Tongue (tissue), 2 donors: Measurements from ENCODE around the gene ZNF445. TPM values are rescaled to one million over a fixed set of nuclear protein-coding genes. Genes with fewer than 3 reads are reported as not detected.
"Not testable (repeated sequence)": the region's sequence is repeated elsewhere in the genome, so short reads cannot be mapped to it uniquely, and the experiment has no call there.

ENCODE experiments used
- DNase-seq: peaks from one replicate; pipeline ENCODE4 v3.0.0-alpha.2; 2015
- total RNA-seq: library from RNA; depleted of rRNA; stranded (reverse); fragments of >200 nt; gene quantifications from one replicate; pipeline ENCODE4 v1.2.3, GENCODE V29; 2014

Gene ZNF445
- total RNA-seq, result 23.4 TPM

DNA sequence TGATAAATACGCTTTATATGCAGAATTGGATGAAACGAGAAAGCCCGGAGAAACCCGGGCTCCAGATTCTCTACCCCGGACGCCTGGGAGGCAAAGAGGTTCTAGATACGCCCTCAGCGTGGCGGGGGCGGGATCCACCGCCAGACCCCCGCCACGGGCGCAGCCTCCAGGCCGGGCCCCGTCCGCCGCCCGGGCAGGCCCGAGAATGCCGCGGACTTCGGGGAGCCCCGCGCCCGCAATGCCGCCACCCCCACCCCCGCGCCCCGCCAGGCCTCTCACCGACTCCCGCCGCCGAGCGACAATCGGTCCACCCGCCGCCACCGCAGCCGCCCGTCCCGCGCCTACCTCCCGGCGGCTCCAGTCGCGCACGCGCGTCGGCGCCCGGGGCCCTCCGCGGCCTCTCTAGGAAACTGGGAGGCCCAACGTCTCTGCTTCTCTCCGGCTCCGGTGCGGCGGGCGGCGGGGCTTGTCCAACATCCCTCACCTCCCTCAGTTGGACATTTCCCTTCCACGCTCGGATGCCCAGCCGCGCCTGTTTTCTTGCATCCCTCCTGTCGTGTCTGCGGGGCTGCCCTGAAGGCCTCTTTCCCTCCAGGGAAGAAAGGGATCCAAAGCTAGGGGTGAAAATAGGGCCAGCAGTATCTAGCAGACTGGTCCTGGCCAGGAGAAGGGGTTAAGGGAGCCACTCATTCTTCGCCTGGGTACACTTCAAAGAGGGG, at the start of gene ZNF445:
Gene ZNF445, minus strand, starts transcription at position 359 of the 719 bp plus-strand sequence. CDS start 22,121 bp downstream, outside the sequence.
- DNase-seq, result peak; percentile 89

GRCh38 chr3:44525060-44525459, 47.6 kb upstream of the ZNF445 start:
- no peak for DNase-seq

- DNase-seq, result no peak
Observed at GRCh38 chr3:44522494-44522933, 45.0 kb upstream of the ZNF445 start.

GRCh38 chr3:44521721-44522120, 44.3 kb upstream of the ZNF445 start:
- no peak for DNase-seq

DNA sequence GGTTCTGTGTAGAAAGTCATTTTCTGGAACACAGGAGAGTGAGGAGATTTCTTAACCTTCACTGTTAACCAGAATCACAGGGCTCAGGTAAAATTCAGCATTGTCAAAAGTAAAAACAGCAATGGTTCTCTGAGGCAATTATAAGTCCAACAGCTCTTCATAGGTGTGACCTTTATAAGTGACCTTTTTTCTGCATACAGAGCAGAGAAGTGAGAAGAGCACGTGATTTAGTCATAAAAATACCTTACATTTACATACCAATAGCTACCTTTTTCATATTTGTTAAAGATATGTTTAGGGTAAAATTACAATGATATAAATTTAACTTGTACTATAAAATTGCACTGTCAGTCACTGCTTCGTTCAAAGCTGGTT, 41.3 kb upstream of the ZNF445 start:
- DNase-seq, result no peak

DNA sequence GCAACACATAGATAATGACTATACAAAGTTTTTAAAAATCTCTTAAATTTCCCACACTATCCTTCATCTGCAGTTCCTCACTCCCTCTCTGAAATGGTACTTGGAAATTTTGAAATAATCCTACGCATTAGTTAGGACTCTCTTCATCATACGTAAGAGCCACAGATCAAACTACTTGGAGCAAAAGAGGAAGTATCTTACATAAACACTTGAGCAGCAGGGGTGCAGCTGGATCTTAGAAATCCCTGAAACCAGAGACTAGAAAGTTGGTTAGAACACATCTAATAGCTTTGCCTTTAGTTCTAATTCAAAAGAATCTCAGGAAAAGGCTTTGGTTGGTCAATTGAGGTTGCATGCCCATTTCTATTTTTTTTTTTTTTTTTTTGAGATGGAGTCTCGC, 38.8 kb upstream of the ZNF445 start:
- no peak for DNase-seq

- DNase-seq, result no peak
Observed at GRCh38 chr3:44513513-44513912, 36.0 kb upstream of the ZNF445 start.

- DNase-seq, result no peak
Observed at GRCh38 chr3:44511238-44511566, 33.7 kb upstream of the ZNF445 start.

DNA sequence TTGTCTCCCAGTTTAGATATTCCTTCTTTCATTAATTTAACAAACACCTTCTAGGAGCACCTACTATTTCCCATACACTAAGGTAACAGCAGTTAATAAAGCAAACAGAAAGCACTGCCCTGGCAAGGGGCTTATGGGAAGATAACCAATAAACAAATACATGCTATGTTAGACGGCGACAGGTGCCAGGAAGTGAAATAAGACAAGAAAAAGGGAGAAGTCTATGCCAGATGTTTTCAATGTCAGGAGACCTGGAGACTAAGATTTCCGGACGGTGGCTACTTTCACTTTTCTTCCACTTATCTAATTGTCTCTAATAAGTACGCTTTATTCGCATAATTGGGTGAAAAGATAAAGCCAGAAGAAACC, 32.5 kb upstream of the ZNF445 start:
- peak; percentile 82 for DNase-seq

- no peak for DNase-seq
Observed at GRCh38 chr3:44509393-44509921, 32.0 kb upstream of the ZNF445 start.

- no peak for DNase-seq
Observed at GRCh38 chr3:44506961-44507360, 29.5 kb upstream of the ZNF445 start.

- DNase-seq, result no peak
Observed at GRCh38 chr3:44506556-44506955, 29.1 kb upstream of the ZNF445 start.

DNA sequence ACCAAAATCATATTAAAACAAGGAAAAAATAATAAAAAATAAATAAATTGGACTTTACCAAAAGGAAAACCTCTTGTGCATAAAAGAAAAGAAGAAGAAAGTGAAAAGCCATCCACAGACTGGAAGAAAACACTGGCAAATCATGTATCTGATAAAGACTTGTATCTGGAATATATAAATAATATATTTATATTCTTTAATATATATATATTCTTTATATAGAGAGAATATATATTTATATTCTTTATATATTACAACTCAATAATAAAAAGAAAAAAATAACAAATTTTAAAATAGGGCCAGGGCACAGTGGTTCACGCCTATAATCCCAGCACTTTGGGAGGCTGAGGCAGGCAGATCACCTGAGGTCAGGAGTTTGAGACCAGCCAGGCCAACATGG, 27.1 kb upstream of the ZNF445 start:
- no peak for DNase-seq

GRCh38 chr3:44503178-44503577, 25.7 kb upstream of the ZNF445 start:
- not testable (repeated sequence) for DNase-seq

GRCh38 chr3:44501971-44502370, 24.5 kb upstream of the ZNF445 start:
- DNase-seq, result no peak

DNA sequence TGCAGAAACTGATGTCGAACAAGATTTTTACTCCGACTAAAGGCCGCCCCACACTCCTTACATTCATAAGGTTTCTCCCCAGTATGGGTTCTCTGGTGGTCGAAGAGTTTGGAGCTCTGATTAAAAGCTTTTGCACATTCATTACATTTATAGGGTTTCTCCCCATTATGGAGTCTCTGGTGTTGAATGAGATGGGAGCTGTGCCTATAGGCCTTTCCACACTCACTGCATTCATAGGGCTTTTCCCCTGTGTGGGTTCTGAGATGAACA, 22.4 kb upstream of the ZNF445 start:
- not testable (repeated sequence) for DNase-seq

DNA sequence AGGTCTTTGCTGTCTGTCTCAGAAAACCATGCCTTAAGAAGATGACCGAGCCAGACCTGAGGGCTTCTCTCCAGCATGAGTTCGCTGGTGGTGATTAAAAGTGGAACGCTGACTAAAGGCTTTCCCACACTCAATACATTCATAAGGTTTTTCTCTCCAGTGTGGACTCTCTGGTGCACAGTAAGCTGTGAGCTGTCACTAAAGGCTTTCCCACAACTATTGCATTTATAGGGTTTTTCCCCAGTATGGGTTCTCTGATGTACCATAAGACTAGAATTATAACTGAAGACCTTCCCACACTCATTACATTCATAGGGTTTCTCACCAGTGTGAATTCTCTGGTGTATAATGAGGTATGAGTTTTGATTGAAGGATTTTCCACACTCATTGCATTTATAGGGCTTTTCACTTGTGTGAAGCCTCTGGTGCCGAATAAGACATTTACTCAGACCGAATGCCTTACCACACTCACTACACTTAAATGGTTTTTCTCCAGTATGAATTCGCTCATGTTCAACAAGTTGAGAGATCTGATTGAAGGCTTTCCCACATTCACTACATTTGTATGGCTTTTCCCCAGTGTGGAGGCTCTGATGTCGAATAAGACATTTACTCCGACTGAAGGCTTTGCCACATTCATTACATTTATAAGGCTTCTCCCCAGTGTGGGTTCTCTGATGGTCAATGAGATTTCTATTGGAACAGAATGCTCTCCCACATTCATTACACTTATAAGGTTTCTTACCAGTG, 21.9 kb upstream of the ZNF445 start:
- DNase-seq, result no peak

DNA sequence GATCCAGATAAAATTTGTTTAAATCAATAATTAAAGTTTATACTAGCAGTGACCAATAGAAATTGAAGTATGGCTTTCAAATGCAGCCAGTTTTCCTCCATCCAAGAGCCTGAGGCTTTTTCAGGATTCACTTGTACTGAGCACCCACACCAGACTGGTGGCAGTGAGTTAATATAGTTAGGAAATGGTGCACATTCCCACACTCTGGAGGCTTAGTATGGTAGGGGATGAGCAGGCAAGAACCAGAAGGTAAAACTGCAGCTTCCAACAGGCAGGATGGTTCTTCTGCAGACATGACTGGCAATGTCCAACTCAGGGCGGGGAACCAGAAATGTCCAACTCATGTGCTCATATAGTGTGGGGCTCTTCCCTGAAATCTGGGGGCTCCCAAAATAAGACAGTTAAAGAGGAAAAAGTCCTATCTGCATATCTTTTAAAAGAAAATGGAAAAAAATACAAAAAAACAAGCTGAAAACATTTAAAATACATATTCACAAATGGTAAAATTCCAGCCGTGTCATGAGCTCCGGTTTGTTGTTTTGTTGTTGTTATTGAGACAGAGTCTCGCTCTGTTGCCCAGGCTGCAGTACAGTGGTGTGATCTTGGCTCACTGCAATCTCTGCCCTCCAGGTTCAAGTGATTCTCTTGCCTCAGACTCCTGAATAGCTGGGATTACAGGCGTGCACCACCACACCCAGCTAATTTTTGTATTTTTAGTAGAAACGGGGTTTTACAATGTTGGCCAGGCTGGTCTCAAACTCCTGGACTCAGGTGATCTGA, 18.4 kb upstream of the ZNF445 start:
- no peak for DNase-seq

GRCh38 chr3:44492496-44492895, 15.0 kb upstream of the ZNF445 start:
- no peak for DNase-seq

DNA sequence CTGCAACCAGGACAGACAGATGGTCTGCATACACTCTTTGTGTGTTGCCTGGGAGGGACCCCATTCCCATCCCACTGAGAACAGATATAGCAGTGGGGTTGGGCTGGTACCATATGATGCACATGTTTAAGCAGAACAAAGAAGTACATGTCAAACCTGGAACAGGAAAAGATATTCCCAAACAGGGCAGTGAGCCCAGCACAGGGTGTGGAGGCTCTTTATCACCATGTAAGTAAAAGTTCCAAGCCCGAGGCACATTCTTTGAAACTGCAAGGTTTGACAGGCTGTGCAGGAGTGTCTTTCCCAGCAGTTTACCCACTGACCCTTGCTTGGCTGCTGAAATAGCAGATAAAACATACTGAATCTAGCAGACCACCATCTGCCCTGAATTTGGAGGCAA, 5.3 kb upstream of the ZNF445 start:
- no peak for DNase-seq

DNA sequence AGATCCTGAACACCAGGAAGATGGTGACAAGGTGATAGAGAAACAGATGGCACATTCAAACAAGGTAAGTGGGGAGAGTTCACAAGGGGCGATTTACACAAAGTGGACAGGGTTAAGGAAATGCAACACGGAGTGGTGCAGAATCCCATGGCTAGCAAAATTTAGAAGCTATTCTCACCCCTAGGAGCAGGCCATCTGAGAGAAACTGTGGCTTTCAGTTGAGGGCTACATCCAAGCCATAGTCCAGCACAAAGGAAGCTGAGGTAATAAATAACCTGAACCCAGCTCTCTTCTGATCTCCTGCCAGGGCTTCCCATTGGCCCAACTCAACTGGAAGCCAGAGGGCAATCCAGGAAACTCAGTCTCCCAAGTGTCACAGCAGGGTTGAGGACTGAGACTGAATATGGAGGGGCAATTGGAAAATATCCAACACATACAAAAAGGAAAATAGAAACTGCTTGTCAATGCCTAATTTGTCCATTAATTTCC, 1.2 kb upstream of the ZNF445 start:
- DNase-seq, result no peak

DNA sequence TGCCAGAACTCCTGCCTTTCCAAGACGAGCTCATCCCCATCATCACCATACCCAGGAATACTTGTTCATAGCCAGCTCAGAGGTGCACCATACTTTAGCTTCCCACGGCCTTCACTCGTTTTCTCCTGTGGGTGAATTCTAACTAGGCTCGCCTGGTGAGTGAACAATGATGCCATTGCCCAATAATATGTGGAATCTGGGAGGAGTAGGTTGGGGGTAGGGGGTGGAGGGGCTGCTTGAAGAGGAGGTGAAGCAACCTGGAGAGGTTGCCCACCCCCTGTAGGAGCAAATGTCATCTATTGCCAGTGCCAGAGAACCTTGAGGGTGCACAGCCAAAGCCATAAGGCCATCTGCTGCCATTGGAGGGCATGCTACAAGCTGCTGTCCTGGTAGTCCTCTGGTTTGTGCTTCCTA, 592 bp upstream of the ZNF445 start:
- DNase-seq, result no peak

GRCh38 chr3:44476963-44477311, 533 bp downstream of the ZNF445 start:
- DNase-seq, result no peak
